H1 (cell line): ENCODE results near the gene NSG2. TPM values are rescaled to one million over a fixed set of nuclear protein-coding genes. Genes with fewer than 3 reads are reported as not detected.
A peak's percentile ranks its signal among the peaks of the same experiment; 100 is the strongest.

ENCODE experiments used
- CTCF ChIA-PET: fragments of 300-600 bp; sonication (Branson Sonifier 250); formaldehyde crosslinking; loops from one replicate; lab custom pipeline; 2021; ENCODE audit not compliant: partially characterized antibody; lab: Charles Lee
- POLR2A ChIA-PET: fragments of 300-600 bp; sonication (Branson Sonifier 250); formaldehyde crosslinking; loops from one replicate; lab custom pipeline; 2021; ENCODE audit warnings: inconsistent platforms; ENCODE audit not compliant: partially characterized antibody; lab: Charles Lee
- DNase-seq, 2 experiments: peaks; one replicate each; pipeline versions ENCODE4 v3.0.0 to v3.0.0-alpha.2; 2010 to 2022; ENCODE audit warnings: low spot score in 2 of 2, low read depth in 1 of 2, mixed read lengths in 1 of 2
- FAIRE-seq: peaks from 2 replicates; lab custom pipeline; 2011; peaks lifted over from hg19 to GRCh38; lab: Jason Lieb, UNC
- H2AFZ ChIP-seq: 2 replicates; pipeline ENCODE4 v1.8.1; 2012; ENCODE audit warnings: low read length, inconsistent platforms
- H2AK5ac ChIP-seq: 2 replicates; pipeline ENCODE4 v1.6.1; 2013; ENCODE audit warnings: low read depth, low read length
- H2BK120ac ChIP-seq: replicated peaks from 2 replicates; pipeline ENCODE3; 2013; ENCODE audit warnings: low read depth, low read length, inconsistent platforms
- H2BK12ac ChIP-seq: 2 replicates; pipeline ENCODE4 v1.6.1; 2013; ENCODE audit warnings: low read depth, low read length
- H2BK15ac ChIP-seq: 2 replicates; pipeline ENCODE4 v1.6.1; 2013; ENCODE audit warnings: low read length
- H2BK20ac ChIP-seq: 2 replicates; pipeline ENCODE4 v1.6.1; 2013; ENCODE audit warnings: low read length
- H2BK5ac ChIP-seq: 2 replicates; pipeline ENCODE4 v1.6.1; 2013; ENCODE audit warnings: low read depth, low read length
- H3K14ac ChIP-seq: 2 replicates; pipeline ENCODE4 v1.6.1; 2013; ENCODE audit warnings: inconsistent platforms; ENCODE audit not compliant: insufficient read length
- H3K18ac ChIP-seq: 2 replicates; pipeline ENCODE4 v1.6.1; 2013; ENCODE audit warnings: low read length; ENCODE audit errors: extremely low read depth
- H3K23ac ChIP-seq: 2 replicates; pipeline ENCODE4 v1.6.1; 2013; ENCODE audit warnings: inconsistent platforms; ENCODE audit not compliant: insufficient read length
- H3K23me2 ChIP-seq: 2 replicates; pipeline ENCODE4 v1.6.1; 2013; ENCODE audit warnings: low read depth, low read length
- H3K27ac ChIP-seq: 2 replicates; pipeline ENCODE4 v1.6.1; 2011; ENCODE audit warnings: low read depth, low read length, inconsistent platforms
- H3K27me3 ChIP-seq, 4 experiments: replicated peaks in 1 of 4; 1 replicate in 1 of 4; 2 replicates in 3 of 4; pipeline versions ENCODE4 v1.6.1 to v1.8.1; 2011 to 2013; ENCODE audit warnings: low read length in 3 of 4, mild to moderate bottlenecking in 3 of 4, inconsistent platforms in 2 of 4, mixed read lengths in 2 of 4, moderate library complexity in 1 of 4; ENCODE audit not compliant: control insufficient read depth in 3 of 4, insufficient read depth in 3 of 4; ENCODE audit errors: extremely low read depth in 1 of 4
- H3K36me3 ChIP-seq, 4 experiments: 2 replicates each; pipeline versions ENCODE4 v1.6.1 to v1.8.1; 2011 to 2013; ENCODE audit warnings: mild to moderate bottlenecking in 4 of 4, low read length in 3 of 4, moderate library complexity in 2 of 4, control low read depth in 1 of 4, inconsistent platforms in 1 of 4; ENCODE audit not compliant: insufficient read depth in 4 of 4, control insufficient read depth in 2 of 4
- H3K4ac ChIP-seq: replicated peaks from 2 replicates; pipeline ENCODE3; 2013; ENCODE audit warnings: low read length, low read depth, mixed read lengths, inconsistent platforms; ENCODE audit not compliant: insufficient read length
- H3K4me1 ChIP-seq, 4 experiments: replicated peaks in 1 of 4; 1 replicate in 1 of 4; 2 replicates in 3 of 4; pipeline versions ENCODE4 v1.6.1 to v1.8.1; 2011 to 2013; ENCODE audit warnings: low read length in 3 of 4, inconsistent platforms in 2 of 4, mixed read lengths in 1 of 4; ENCODE audit not compliant: insufficient read depth in 4 of 4, control insufficient read depth in 3 of 4
- H3K4me2 ChIP-seq, 2 experiments: 2 replicates each; pipeline versions ENCODE4 v1.6.1 to v1.8.1; 2011 to 2013; ENCODE audit warnings: low read depth in 2 of 2, low read length in 2 of 2, control low read depth in 1 of 2, inconsistent platforms in 1 of 2, mild to moderate bottlenecking in 1 of 2; ENCODE audit not compliant: insufficient read depth in 1 of 2
- H3K4me3 ChIP-seq, 4 experiments: fragments of 200-600, 300-600 bp in 1 of 4; sonication (generic), shearing (Covaris generic), sonication (Bioruptor Twin) in 1 of 4; 2 replicates each; pipeline versions ENCODE4 v1.5.1 to v1.8.1; 2011 to 2016; ENCODE audit warnings: low read length in 4 of 4, low read depth in 3 of 4, control low read depth in 2 of 4, inconsistent platforms in 2 of 4, mild to moderate bottlenecking in 2 of 4, mixed read lengths in 1 of 4, moderate library complexity in 1 of 4; ENCODE audit not compliant: insufficient read depth in 2 of 4; ENCODE audit errors: extremely low read depth in 1 of 4
- H3K56ac ChIP-seq: replicated peaks from 2 replicates; pipeline ENCODE3; 2013; ENCODE audit warnings: low read depth, mild to moderate bottlenecking, mixed read lengths, low read length, inconsistent platforms; ENCODE audit not compliant: insufficient read length
- H3K79me1 ChIP-seq: 2 replicates; pipeline ENCODE4 v1.6.1; 2013; ENCODE audit warnings: low read depth, low read length, control low read depth
- H3K79me2 ChIP-seq, 2 experiments: 2 replicates each; pipeline versions ENCODE4 v1.6.1 to v1.8.1; 2012 to 2013; ENCODE audit warnings: low read length in 2 of 2, mild to moderate bottlenecking in 2 of 2, inconsistent platforms in 1 of 2; ENCODE audit not compliant: insufficient read depth in 2 of 2, control insufficient read depth in 1 of 2
- H3K9ac ChIP-seq, 4 experiments: replicated peaks in 1 of 4; 1 replicate in 1 of 4; 2 replicates in 3 of 4; pipeline versions ENCODE4 v1.6.1 to v1.8.1; 2011 to 2013; ENCODE audit warnings: low read depth in 3 of 4, low read length in 3 of 4, control low read depth in 2 of 4, mild to moderate bottlenecking in 2 of 4, moderate library complexity in 2 of 4, inconsistent platforms in 1 of 4; ENCODE audit errors: extremely low read depth in 1 of 4
- H3K9me3 ChIP-seq, 2 experiments: 2 replicates each; pipeline versions ENCODE4 v1.6.1 to v1.8.1; 2012 to 2013; ENCODE audit warnings: mild to moderate bottlenecking in 2 of 2, moderate library complexity in 2 of 2, control low read depth in 1 of 2, inconsistent platforms in 1 of 2, low read depth in 1 of 2, low read length in 1 of 2, mixed read lengths in 1 of 2; ENCODE audit not compliant: insufficient read depth in 2 of 2
- H4K20me1 ChIP-seq, 2 experiments: replicated peaks in 1 of 2; 2 replicates each; pipeline versions ENCODE3 to v1.8.1; 2011 to 2013; ENCODE audit warnings: inconsistent platforms in 2 of 2, low read length in 2 of 2, mild to moderate bottlenecking in 1 of 2; ENCODE audit not compliant: insufficient read depth in 2 of 2, control insufficient read depth in 1 of 2
- H4K5ac ChIP-seq: 2 replicates; pipeline ENCODE4 v1.6.1; 2013; ENCODE audit warnings: low read length, low read depth, mixed read lengths, inconsistent platforms; ENCODE audit not compliant: insufficient read length
- H4K8ac ChIP-seq: 2 replicates; pipeline ENCODE4 v1.8.0; 2013; ENCODE audit warnings: mild to moderate bottlenecking, moderate library complexity, low read length, inconsistent platforms; ENCODE audit not compliant: insufficient read depth; ENCODE audit errors: extremely low read depth
- H4K91ac ChIP-seq: replicated peaks from 2 replicates; pipeline ENCODE3; 2013; ENCODE audit warnings: low read length, mixed read lengths, inconsistent platforms; ENCODE audit not compliant: insufficient read length
- POU5F1 ChIP-seq: IDR thresholded peaks from 2 replicates; pipeline ENCODE4 v1.6.1; 2011; ENCODE audit warnings: low read depth, mild to moderate bottlenecking, low read length, moderate library complexity
- WGBS, 2 experiments: shearing (Covaris generic) in 1 of 2; methylation state at CpG; one replicate each; pipeline versions ENCODE4 v1.1.6 to v1.1.7; 2013 to 2015; ENCODE audit warnings: low lambda C conversion rate in 2 of 2, mixed read lengths in 2 of 2, inconsistent platforms in 1 of 2, low coverage in 1 of 2, missing lambda C conversion rate in 1 of 2; ENCODE audit not compliant: insufficient replicate concordance in 2 of 2, insufficient coverage in 1 of 2, insufficient read length in 1 of 2; ENCODE audit errors: extremely low coverage in 1 of 2, missing lambda C conversion rate in 1 of 2; 5-methylcytosine and 5-hydroxymethylcytosine counted together
- polyA plus RNA-seq, 7 experiments: library from polyadenylated mRNA; depleted of rRNA in 3 of 7; stranded (reverse) in 5 of 7; unstranded in 2 of 7; fragments of >200 nt in 5 of 7; fragments of 200-250 nt in 2 of 7; gene quantifications; 1 replicate in 5 of 7; 2 replicates in 1 of 7; 4 replicates in 1 of 7; pipeline versions ENCODE4 v1.2.1 to v1.2.3, GENCODE V29; 2011 to 2013; ENCODE audit warnings: missing spikeins in 2 of 7, mixed read lengths in 2 of 7
- total RNA-seq: library from RNA; stranded (reverse); fragmentation: NEBNext Ultra II Directional; extraction: Animal tissue kit (Norgen Biotek cat#: 25700); gene quantifications from 2 replicates; pipeline ENCODE4 v1.2.1, GENCODE V29; 2021

The NSG2 gene
- total and polyA plus RNA-seq, 2 of the 8 experiments (the other 6 are each of a cell fraction or from before 2014, with no cell fraction given), result 0.56 to 0.78 TPM

DNA sequence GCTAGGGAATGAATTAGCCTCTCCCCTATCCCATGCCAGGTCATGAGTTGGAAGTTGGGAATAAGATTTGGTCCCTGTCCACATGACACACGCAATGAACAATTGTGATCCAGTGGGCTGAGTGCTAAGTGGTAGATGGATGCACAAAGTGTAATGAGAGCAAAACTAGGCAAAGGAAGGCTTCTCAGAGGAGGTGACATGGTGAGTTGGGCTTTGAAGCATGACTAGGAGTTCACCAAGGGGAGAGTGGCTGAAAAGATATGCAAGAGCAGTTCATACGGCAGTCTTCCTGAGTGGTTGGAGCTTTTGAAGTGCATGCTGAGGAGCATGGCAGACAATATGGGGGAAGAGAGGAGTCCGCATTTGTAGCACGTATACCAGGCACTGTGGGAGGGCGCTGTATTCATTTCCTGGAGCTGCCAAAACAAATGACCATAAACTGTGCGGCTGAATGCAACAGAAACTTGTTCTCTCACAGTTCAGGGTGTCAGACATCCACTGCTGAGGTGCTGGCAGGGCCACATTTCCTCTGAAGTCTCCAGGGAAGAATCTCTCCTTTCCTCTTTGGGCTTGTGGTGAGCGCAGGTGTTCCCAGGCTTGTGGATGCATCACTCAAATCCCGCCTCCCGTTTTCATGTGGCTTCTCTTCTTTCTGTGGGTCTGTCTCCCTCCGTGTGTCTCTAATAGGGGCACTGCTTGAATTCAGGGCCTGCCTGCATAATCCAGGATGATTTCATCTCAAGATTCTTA, 49.5 kb downstream of the NSG2 start:
- H2BK15ac ChIP-seq, result no peak overlapping the region
- POLR2A ChIA-PET, result no interaction called here
- peaks cover 0 to 4% of the 10 kb centered on the region in 2 experiments for H4K20me1 ChIP-seq
- no peak overlapping the region for H4K8ac ChIP-seq
- no peak overlapping the region for H2BK5ac ChIP-seq
- no peak overlapping the region for H3K4ac ChIP-seq
- 0 out of 2 replicates have a peak overlapping the region, but pooled peaks have one; percentile 37 for H2AFZ ChIP-seq
- H3K23ac ChIP-seq, result no peak overlapping the region
- H3K14ac ChIP-seq, result no peak overlapping the region
- no peak overlapping the region for H4K91ac ChIP-seq
- H2BK20ac ChIP-seq, result no peak overlapping the region
- H3K9ac ChIP-seq, result no peak overlapping the region
- CTCF ChIA-PET, result interaction anchor here (0.6 to 1.3 kb wide), 4 partner anchors 12 to 723 kb away, joined by 3 read pairs; no protein-coding TSS in a partner anchor
- H3K4me2 ChIP-seq, result no peak overlapping the region
- H3K4me1 ChIP-seq, result no peaks in the 10 kb centered on the region
- H3K79me2 ChIP-seq, result no peaks in the 10 kb centered on the region
- H4K5ac ChIP-seq, result no peak overlapping the region
- H2BK12ac ChIP-seq, result no peak overlapping the region
- H3K4me3 ChIP-seq, result no peak overlapping the region
- no peak overlapping the region for H3K18ac ChIP-seq
- DNase-seq (no peak), FAIRE-seq (no peak)
- H2BK120ac ChIP-seq, result no peak overlapping the region
- WGBS, 2 experiments, result 90% methylated on average over 10 of the region's 10 CpGs; no CpG with 5 or more reads in 1 of the 2 experiments
- no peak for TF ChIP-seq POU5F1
- no peaks in the 10 kb centered on the region; a peak in 1 of 8 replicates for H3K36me3 ChIP-seq
- no peaks in the 10 kb centered on the region; a peak in 1 of 7 replicates for H3K27me3 ChIP-seq
- no peaks in the 10 kb centered on the region for H3K79me1 ChIP-seq
- no peak overlapping the region for H3K56ac ChIP-seq
- peaks cover 3% of the 10 kb centered on the region; the same call in 1 of the 2 replicates for H3K23me2 ChIP-seq
- no peaks in the 10 kb centered on the region for H3K9me3 ChIP-seq
- no peak overlapping the region; the same call in 1 of the 2 replicates for H2AK5ac ChIP-seq
- H3K27ac ChIP-seq, result no peak overlapping the region
